Activated B cell treated with CpG ODN at 0.5 μM for 24 hours (primary cell): ENCODE measurements around the gene PPIL4. TPM values are rescaled to one million over a fixed set of nuclear protein-coding genes. Genes with fewer than 3 reads are reported as not detected.
"Not testable (repeated sequence)": the region's sequence is repeated elsewhere in the genome, so short reads cannot be mapped to it uniquely, and the experiment has no call there.

Experiments used
- ATAC-seq: fragments of 200-7000 bp; cut with Tn5 transposase; one replicate; pipeline ENCODE4 v1.10.0; 2021; ENCODE audit warnings: low read depth, mild to moderate bottlenecking, moderate library complexity
- CTCF ChIA-PET: fragments of 350-600 bp; sonication (Branson Sonifier 250); formaldehyde crosslinking; loops from one replicate; lab custom pipeline; 2021; ENCODE audit warnings: antibody characterized with exemption; lab: Charles Lee
- POLR2A ChIA-PET: fragments of 350-600 bp; sonication (Branson Sonifier 250); formaldehyde crosslinking; loops from one replicate; lab custom pipeline; 2021; ENCODE audit warnings: antibody characterized with exemption; lab: Charles Lee
- DNase-seq: peaks from one replicate; pipeline ENCODE4 v3.0.0; 2022
- H3K27ac Mint-ChIP-seq: one replicate; pipeline ENCODE4 v1.8.0; 2020; ENCODE audit warnings: mixed read lengths
- H3K27me3 Mint-ChIP-seq: one replicate; pipeline ENCODE4 v1.8.0; 2021; ENCODE audit warnings: mixed read lengths
- H3K36me3 Mint-ChIP-seq: one replicate; pipeline ENCODE4 v1.8.0; 2021; ENCODE audit warnings: low read depth, mixed read lengths
- H3K4me1 Mint-ChIP-seq: one replicate; pipeline ENCODE4 v1.8.0; 2021; ENCODE audit warnings: mixed read lengths
- H3K4me3 Mint-ChIP-seq: one replicate; pipeline ENCODE4 v1.8.0; 2020; ENCODE audit warnings: mild to moderate bottlenecking, mixed read lengths
- H3K9me3 Mint-ChIP-seq: one replicate; pipeline ENCODE4 v1.8.0; 2020; ENCODE audit warnings: mixed read lengths
- intact Hi-C: fragments of 100-400 bp; cut with micrococcal nuclease; formaldehyde crosslinking; loops from one replicate; pipeline ENCODE4 v1.15.1; 2024
- total RNA-seq: library from RNA; stranded (reverse); gene quantifications from 2 replicates; pipeline ENCODE4 v1.2.3, GENCODE V29; 2022
- TF ChIP-seq, protein P1 (sequence below): fragments of 200-600 bp; IDR thresholded peaks from one replicate; pipeline ENCODE4 v1.8.0; 2022; ENCODE audit warnings: antibody characterized with exemption, mild to moderate bottlenecking

PPIL4 gene
- total RNA-seq, 1 donor from 2014 or later = 24.0 TPM

DNA sequence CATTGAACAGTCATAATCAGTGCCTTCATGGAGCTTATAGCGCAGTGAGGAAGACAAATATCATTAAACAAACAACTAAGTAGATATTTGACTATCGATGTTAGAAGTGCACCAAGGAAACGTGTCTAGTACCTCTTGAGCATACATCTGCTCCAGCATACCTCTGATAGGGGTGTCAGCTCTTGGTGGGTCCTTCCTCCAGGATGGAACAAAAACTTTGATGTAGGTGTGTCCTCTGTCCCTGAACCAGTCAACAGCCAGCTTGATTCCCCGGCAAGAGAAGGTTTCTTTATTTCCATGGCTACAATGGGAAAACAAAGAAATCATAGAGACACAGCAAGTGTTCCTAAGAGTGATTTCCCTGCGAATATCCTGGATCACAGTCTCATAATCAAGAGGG, 84.2 kb downstream of the PPIL4 start:
- TF ChIP-seq, protein P1, sequence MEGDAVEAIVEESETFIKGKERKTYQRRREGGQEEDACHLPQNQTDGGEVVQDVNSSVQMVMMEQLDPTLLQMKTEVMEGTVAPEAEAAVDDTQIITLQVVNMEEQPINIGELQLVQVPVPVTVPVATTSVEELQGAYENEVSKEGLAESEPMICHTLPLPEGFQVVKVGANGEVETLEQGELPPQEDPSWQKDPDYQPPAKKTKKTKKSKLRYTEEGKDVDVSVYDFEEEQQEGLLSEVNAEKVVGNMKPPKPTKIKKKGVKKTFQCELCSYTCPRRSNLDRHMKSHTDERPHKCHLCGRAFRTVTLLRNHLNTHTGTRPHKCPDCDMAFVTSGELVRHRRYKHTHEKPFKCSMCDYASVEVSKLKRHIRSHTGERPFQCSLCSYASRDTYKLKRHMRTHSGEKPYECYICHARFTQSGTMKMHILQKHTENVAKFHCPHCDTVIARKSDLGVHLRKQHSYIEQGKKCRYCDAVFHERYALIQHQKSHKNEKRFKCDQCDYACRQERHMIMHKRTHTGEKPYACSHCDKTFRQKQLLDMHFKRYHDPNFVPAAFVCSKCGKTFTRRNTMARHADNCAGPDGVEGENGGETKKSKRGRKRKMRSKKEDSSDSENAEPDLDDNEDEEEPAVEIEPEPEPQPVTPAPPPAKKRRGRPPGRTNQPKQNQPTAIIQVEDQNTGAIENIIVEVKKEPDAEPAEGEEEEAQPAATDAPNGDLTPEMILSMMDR = no peak
- ChIA-PET POLR2A (no interaction called here), CTCF (interaction anchor here (0.9 to 1.0 kb wide), 2 partner anchors 56 to 416 kb away, joined by 3 to 4 read pairs; no protein-coding TSS in a partner anchor)
- peaks cover 91% of the 10 kb centered on the region for H3K36me3 Mint-ChIP-seq
- H3K4me3 Mint-ChIP-seq = no peak overlapping the region
- DNase-seq (no peak), ATAC-seq (no peak)
- H3K4me1 Mint-ChIP-seq = peaks cover 62% of the 10 kb centered on the region
- H3K9me3 Mint-ChIP-seq = no peaks in the 10 kb centered on the region
- H3K27ac Mint-ChIP-seq = peak overlapping the region; percentile 68
- H3K27me3 Mint-ChIP-seq = no peaks in the 10 kb centered on the region
- intact Hi-C loops = no loop called here

DNA sequence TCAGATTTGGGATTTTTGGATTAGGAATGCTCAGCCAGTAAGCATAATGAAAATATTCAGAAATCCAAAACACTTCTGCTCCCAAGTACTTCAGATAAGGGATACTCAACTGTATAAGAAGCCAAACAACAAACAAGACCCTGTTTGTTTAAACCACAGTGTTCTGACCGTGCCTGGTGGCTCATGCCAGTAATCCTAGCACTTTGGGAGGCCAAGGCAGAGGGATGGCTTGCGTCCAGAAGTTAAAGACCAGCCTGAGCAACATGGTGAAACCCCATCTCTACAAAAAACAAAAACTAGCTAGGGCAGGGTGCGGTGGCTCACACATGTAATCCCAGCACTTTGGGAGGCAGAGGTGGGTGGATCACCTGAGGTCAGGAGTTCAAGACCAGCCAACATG, 85.6 kb downstream of the PPIL4 start:
- ATAC-seq = not testable (repeated sequence)

DNA sequence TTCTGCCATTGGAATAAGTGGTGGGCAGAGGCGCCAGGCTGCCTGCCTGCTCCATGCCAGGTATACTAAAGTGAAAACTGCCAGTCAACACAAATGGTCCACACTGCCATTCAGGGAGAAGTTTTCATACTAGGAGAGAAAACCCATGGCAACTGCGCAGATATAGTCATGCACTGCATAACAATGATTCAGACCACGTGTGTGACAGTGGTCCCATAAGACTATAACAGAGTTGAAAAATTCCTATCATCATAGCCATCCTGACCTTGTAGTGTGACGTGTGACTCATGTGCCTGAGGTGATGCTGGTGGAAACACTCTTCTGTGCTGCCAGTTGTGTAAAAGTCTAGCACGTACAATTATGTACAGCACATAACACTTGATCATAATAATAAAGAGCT, 86.1 kb downstream of the PPIL4 start:
- ChIA-PET CTCF (no interaction called here), POLR2A (no interaction called here)
- intact Hi-C loops = no loop called here
- Mint-ChIP-seq H3K4me3 (no peak overlapping the region), H3K27me3 (no peaks in the 10 kb centered on the region), H3K36me3 (peaks cover 95% of the 10 kb centered on the region), H3K27ac (no peak overlapping the region), H3K9me3 (no peaks in the 10 kb centered on the region), H3K4me1 (peaks cover 46% of the 10 kb centered on the region)
- ATAC-seq (no peak), DNase-seq (no peak)
- TF ChIP-seq, protein P1 = no peak

More for the DNA sequence above, 85.6 kb downstream of the PPIL4 start:
- H3K4me3 Mint-ChIP-seq, DNase-seq, H3K9me3 Mint-ChIP-seq, intact Hi-C loops, POLR2A ChIA-PET, H3K27ac Mint-ChIP-seq, H3K27me3 Mint-ChIP-seq: not testable (repeated sequence)
- CTCF ChIA-PET = interaction anchor here (1.3 kb wide), 1 partner anchor 25 kb away, joined by 3 read pairs; the partner anchor contains the start of gene ZC3H12D
- Mint-ChIP-seq H3K36me3 (peaks cover 94% of the 10 kb centered on the region), H3K4me1 (peaks cover 47% of the 10 kb centered on the region)

DNA sequence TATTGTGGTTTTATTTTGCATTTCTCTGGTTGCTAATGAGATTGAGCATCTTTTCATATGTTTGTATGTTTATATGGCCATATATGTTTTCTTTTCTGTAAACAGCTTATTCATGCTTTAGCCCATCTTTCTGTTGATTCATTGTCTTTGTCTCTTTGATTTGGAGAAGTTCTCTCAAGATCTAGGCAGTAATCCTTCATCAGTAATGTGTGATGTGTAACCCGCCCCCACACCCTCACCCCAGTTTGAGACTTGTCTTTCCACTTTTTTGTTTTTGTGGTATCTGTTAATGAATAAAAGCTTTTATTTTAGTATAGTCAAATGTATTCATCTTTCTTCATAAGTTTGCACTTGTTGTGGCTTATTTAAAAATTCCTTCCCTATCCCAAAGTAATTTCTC, 87.0 kb downstream of the PPIL4 start:
- ATAC-seq (no peak), DNase-seq (no peak)
- Mint-ChIP-seq H3K36me3 (peaks cover 94% of the 10 kb centered on the region), H3K27me3 (no peaks in the 10 kb centered on the region), H3K4me1 (peaks cover 36% of the 10 kb centered on the region), H3K9me3 (no peaks in the 10 kb centered on the region), H3K27ac (no peak overlapping the region), H3K4me3 (no peak overlapping the region)
- intact Hi-C loops = no loop called here
- CTCF ChIA-PET = interaction anchor here (0.8 kb wide), 1 partner anchor 26 kb away, joined by 4 read pairs; no protein-coding TSS in a partner anchor
- TF ChIP-seq, protein P1 = no peak
- POLR2A ChIA-PET = no interaction called here

DNA sequence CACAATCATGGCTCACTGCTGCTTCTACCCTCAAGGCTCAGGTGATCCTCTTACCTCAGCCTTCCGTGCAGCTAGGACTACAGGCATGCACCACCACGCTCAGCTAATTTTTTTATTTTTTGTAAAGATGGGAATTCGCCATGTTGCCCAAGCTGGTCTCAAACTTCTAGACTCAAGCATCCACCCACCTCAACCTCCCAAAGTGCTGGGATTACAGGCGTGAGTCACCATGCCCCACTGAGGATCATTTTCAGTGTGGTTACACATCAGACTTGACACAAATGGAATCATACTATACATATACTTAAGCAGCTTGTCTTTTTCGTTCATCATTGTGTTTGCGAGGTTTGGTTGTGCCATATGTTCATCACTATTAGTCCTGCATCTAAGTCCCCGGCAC, 87.6 kb downstream of the PPIL4 start:
- H3K36me3 Mint-ChIP-seq = peaks cover 94% of the 10 kb centered on the region
- no peaks in the 10 kb centered on the region for H3K9me3 Mint-ChIP-seq
- DNase-seq (no peak), ATAC-seq (no peak)
- ChIA-PET CTCF (interaction anchor here (0.8 kb wide), 1 partner anchor 26 kb away, joined by 4 read pairs; no protein-coding TSS in a partner anchor), POLR2A (no interaction called here)
- H3K4me3 Mint-ChIP-seq = no peak overlapping the region
- peaks cover 33% of the 10 kb centered on the region for H3K4me1 Mint-ChIP-seq
- TF ChIP-seq, protein P1 = no peak
- H3K27ac Mint-ChIP-seq = no peak overlapping the region
- H3K27me3 Mint-ChIP-seq = no peaks in the 10 kb centered on the region
- intact Hi-C loops = no loop called here
